Loucy (cell line): ENCODE data around the gene ZNF681.

Source experiments
- EZH2phosphoT487 ChIP-seq: fragments of 200-600 bp; IDR thresholded peaks from 2 replicates; pipeline ENCODE4 v1.6.1; 2018; ENCODE audit warnings: antibody characterized with exemption, mild to moderate bottlenecking, moderate library complexity, borderline replicate concordance
- TF ChIP-seq, protein P1 (sequence below): fragments of 200-600 bp; sonication (generic); conservative IDR thresholded peaks from 2 replicates; pipeline ENCODE4 v1.5.1; 2014; ENCODE audit warnings: mild to moderate bottlenecking, antibody characterized with exemption, low read length

GRCh38 chr19:23771761-23772674 is 13.3 kb upstream of the ZNF681 start:
- TF ChIP-seq, protein P1, sequence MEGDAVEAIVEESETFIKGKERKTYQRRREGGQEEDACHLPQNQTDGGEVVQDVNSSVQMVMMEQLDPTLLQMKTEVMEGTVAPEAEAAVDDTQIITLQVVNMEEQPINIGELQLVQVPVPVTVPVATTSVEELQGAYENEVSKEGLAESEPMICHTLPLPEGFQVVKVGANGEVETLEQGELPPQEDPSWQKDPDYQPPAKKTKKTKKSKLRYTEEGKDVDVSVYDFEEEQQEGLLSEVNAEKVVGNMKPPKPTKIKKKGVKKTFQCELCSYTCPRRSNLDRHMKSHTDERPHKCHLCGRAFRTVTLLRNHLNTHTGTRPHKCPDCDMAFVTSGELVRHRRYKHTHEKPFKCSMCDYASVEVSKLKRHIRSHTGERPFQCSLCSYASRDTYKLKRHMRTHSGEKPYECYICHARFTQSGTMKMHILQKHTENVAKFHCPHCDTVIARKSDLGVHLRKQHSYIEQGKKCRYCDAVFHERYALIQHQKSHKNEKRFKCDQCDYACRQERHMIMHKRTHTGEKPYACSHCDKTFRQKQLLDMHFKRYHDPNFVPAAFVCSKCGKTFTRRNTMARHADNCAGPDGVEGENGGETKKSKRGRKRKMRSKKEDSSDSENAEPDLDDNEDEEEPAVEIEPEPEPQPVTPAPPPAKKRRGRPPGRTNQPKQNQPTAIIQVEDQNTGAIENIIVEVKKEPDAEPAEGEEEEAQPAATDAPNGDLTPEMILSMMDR, result no peak
- no peak for TF ChIP-seq EZH2phosphoT487
